ENCODE measurements around the gene COQ4.
"Not testable (repeated sequence)": the region's sequence is repeated elsewhere in the genome, so short reads cannot be mapped to it uniquely, and the experiment has no call there.

Gene COQ4

GRCh38 chr9:128322404-128323211, at the start of gene COQ4, which contains the start of gene TRUB2:
Gene COQ4, plus strand, starts transcription at chr9:128322839. Its CDS starts 20 bp downstream, at chr9:128322859.
Gene TRUB2, minus strand, starts transcription at chr9:128322447. Its CDS starts 39 bp downstream, at chr9:128322408.
- DNase-seq (ENCODE audit: low read depth): peak; percentile 84

GRCh38 chr9:128274245-128274644, 48.4 kb upstream of the COQ4 start:
- no peak for DNase-seq (ENCODE audit: low read depth)

DNA sequence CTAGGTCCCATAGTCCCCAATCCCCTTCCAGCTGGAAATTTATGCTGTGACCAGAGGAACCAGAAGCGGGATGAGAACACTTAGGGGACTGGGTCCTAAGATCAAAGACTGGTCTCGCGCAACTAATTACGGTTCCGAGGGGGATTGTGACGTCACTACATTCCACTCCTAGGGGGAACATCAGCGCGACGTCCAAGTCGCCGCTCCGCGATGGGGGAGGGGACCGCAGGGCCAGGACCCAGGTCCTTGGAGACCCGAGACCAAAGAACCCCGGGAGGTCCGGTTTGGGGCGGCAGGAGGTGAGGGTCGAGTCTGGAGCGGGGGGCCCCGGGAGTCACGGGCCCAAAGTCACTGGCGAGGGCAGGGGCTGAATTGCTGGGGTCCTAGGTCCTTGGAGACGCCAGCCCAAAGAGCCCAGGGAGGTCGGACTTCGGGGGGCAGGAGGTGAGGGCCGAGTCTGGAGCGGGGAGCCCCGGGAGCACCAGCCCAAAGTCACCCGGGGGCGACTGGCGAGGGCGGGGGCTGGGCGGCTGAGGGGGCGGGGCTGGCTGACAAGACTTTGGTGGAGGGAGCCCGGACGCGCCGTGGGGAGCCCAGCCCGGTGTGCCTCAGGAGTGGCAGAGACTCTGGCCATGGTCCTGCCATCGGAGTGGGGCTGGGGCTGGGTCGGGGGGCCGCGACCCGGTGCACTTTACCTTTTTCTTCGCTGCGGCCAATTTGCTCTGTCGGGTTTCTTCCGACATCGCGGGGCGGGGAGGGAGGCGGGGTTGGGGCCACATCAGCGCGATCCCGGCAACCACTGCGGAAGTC, 47.2 kb upstream of the COQ4 start, which contains the start of gene GOLGA2:
Gene GOLGA2, minus strand, starts transcription at position 810 of the 810 bp plus-strand sequence. Its CDS starts 31 bp downstream, at position 779.
- DNase-seq (ENCODE audit: low read depth): no peak

GRCh38 chr9:128276008-128276573, 46.5 kb upstream of the COQ4 start, which contains the start of gene SWI5:
Gene SWI5, plus strand, starts transcription at chr9:128276276.
- DNase-seq (ENCODE audit: low read depth): peak; percentile 100

DNA sequence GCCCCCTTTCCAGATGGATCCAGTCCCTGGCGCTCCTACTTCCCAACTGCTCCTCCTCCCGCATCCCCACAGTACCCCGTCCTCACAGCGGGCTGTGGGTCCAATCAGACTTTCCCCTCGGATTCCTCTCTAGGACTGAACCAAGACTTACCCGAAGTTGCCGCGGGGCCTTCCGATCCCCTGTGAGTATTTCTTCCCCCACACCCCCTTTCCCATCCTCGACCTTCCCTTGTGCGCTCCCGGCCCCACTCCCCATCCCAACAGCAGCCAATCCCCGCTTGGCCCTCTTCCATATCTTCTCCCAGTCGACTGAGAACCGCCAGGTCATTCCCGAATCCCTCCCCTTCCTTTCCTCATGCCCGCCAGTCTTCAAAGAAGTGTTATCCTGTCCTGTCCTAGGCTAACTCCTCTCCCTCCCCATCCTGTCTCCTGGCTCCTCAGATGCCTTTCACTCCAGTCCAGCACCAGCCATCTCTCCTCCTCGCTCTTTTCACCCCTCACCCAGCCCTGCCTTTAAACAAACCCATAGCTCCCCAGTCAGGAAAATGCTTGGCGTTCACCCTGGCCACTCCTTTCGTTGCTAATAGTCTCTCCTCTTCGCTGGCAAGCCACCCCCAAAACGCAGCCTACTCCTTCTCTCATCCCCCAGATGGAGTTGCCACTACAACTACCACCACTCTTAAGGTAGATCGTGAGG, 45.9 kb upstream of the COQ4 start:
- DNase-seq (ENCODE audit: low read depth): no peak

DNA sequence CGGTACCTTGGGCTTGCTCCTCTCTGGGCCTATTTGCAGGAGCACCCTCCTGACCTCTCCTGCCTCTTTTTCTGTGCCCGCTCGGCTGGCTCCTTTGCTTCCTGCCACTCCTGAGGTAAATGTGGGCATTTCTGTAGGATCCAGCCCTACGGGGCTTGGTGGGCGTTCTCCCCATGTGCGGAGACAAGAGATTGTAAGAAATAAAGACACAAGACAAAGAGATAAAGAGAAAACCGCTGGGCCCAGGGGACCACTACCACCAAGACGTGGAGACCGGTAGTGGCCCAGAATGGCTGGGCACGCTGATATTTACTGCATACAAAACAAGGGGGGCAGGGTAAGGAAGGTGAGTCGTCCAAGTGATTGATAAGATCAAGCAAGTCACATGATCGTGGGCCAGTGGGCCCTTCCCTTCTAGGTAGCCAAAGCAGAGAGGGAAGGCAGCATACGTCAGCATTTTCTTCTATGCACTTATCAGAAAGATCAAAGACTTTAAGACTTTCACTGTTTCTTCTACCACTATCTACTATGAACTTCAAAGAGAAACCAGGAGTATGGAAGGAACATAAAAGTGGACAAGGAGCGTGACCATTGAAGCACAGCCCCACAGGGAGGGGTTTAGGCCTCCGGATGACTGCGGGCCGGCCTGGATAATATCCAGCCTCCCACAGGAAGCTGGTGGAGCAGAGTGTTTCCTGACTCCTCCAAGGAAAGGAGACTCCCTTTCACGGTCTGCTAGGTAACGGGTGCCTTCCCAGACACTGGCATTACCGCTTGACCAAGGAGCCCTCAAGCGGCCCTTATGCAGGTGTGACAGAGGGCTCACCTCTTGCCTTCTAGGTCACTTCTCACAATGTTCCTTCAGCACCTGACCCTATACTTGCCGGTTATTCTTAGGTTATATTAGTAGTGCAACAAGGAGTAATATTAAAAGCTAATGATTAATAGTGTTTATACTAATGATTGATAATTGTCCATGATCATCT, 43.3 kb upstream of the COQ4 start:
- not testable (repeated sequence) for DNase-seq (ENCODE audit: low read depth)

DNA sequence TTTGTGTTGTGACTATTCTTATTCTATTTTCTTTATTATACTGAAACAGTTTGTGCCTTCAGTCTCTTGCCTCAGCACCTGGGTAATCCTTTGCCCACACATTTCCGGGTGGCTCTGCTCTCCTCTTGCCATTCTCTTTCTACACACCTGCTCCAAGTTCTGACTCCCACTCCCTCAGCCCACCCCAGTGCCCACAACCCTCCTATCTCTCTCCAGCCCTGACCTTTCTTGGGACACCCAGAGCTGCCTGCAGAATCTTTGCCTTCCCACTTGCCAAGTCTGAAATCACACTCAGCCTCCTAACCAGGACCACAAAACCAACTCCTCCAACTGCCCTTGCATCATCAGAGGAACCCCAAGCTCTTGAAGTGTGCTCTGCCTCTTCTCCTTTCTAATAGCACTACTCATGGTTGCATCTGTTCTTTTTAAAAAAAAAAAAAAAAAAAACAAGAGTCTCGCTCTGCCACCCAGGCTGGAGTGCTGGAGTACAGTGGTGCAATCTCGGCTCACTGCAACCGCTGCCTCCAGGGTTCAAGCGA, 42.5 kb upstream of the COQ4 start:
- DNase-seq (ENCODE audit: low read depth): no peak

DNA sequence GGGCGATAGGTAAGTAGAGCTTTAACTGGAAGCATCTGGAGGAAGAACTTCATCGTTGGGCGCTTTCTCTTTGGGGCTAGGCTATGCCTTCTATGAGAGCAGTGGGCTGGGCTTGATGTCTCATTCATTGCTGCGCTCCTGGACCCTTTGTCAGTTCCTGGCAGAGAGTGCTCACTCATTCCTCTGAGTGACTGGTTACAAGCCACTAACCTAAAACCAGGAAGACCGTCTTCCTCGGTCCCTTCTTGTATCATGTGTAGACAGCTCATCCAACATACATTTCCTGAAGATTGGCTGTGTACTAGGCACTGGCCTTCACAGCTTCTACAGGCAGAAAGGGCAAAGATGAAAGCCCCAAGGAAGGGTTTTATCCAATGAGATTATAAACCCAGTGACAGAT, 40.1 kb upstream of the COQ4 start:
- no peak for DNase-seq (ENCODE audit: low read depth)

GRCh38 chr9:128285033-128285784, 37.4 kb upstream of the COQ4 start:
- DNase-seq (ENCODE audit: low read depth): no peak

DNA sequence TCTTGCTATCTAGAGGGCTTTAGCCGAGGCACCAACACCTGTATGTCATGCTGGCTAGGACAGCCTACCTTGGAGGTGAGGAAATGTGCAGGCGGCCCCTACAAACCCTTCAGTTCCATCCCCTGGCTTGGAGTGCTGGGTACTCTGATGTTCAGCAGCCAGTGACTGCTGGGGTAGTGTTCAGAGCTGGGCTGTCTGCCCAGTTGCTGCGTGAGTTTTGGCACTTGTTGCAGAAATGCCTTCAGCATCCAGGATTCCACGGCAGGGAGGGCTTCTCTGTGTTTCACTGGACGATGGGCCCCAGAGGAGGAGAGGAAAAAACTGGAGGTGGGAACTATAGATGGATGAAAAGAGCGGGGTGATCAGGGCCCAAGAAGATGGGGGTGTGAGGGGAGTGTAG, 36.2 kb upstream of the COQ4 start:
- DNase-seq (ENCODE audit: low read depth): no peak

- no peak for DNase-seq (ENCODE audit: low read depth)
Measured at GRCh38 chr9:128288273-128289004, 34.2 kb upstream of the COQ4 start.

GRCh38 chr9:128292009-128292408, 30.6 kb upstream of the COQ4 start:
- no peak for DNase-seq (ENCODE audit: low read depth)

- no peak for DNase-seq (ENCODE audit: low read depth)
Measured at GRCh38 chr9:128293091-128293490, 29.5 kb upstream of the COQ4 start.

DNA sequence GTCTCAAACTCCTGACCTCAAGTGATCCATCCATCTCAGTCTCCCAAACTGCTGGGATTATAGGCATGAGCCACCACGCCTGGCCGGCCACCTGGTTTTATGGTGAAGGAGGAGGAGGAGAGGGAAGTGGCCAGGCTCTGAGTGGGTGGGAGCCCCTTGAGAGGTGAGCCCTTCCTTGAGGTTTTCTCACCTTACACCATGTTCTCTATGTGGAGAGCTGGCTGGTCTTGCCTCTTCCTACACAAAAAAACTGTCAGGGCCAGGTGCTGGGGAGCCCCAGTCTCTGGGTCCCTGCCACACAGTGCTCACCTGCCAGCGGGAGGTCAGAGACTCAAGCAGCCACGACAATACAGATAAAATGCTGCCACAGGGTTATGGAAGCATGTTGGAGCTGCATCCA, 28.5 kb upstream of the COQ4 start:
- DNase-seq (ENCODE audit: low read depth): no peak

- DNase-seq (ENCODE audit: low read depth): no peak
Measured at GRCh38 chr9:128296340-128297220, 26.1 kb upstream of the COQ4 start.

DNA sequence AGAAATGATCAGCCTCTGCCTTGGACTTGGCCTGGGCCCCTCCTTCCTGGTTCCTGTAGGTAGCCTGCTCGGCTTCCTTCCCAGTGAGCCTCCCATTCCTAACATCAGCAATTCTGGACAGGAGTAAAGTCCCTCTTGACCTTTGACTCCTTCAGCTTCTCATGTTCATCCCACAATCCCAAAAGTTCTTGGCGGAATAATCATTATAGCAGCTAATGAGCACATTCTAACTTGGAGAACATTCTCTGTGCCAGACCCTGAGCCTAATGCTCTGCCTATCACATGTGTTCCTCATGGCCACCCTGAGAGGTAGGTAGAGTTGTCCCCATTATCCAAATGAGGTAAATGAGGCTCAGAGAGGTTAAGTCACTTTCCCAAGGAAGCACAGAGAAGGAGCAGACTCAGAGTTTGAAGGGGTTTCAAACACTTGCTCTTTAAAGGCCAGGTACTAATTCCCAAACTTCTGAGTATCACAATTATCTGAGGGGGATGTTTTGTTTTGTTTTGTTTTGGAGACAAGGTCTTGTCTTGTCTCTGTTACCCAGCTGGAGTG, 25.3 kb upstream of the COQ4 start:
- no peak for DNase-seq (ENCODE audit: low read depth)

All from stimulated activated CD8-positive, alpha-beta memory T cell treated with anti-CD3 and anti-CD28 coated beads, Interleukin-15, amount 100 ng/mL, for 1 hour (primary cell).